K562 (cell line): ENCODE measurements around the gene CABLES1. TPM values are rescaled to one million over a fixed set of nuclear protein-coding genes. Genes with fewer than 3 reads are reported as not detected.
A peak's percentile ranks its signal among the peaks of the same experiment; 100 is the strongest.

Experiments
- ATAC-seq: fragments of 200-7000 bp; cut with Tn5 transposase; 3 replicates; pipeline ENCODE4 v1.9.1; 2020; ENCODE audit warnings: moderate library complexity
- BruUV-seq: library from RNA; stranded (reverse); fragments of 400-500 nt; replicated peaks from 2 replicates; lab custom pipeline; 2021; lab: Mats Ljungman, UMichigan
- CTCF ChIA-PET: fragments of 300-600 bp; formaldehyde crosslinking; extraction: SDS; loops from one replicate; lab custom pipeline; 2021; ENCODE audit warnings: low intra/inter-chr PET ratio; lab: Yijun Ruan, JAX
- POLR2A ChIA-PET: fragments of 300-600, 350-650 bp; sonication (Branson Sonifier 250); formaldehyde crosslinking; extraction: SDS; loops from one replicate; lab custom pipeline; 2021; ENCODE audit warnings: antibody characterized with exemption, inconsistent platforms; lab: Yijun Ruan, JAX
- DNase-seq, 4 experiments: peaks; one replicate each; pipeline versions ENCODE4 v3.0.0 to v3.0.0-alpha.2; 2011 to 2018; ENCODE audit warnings: low spot score in 3 of 4, mixed read lengths in 3 of 4; ENCODE audit errors: extremely low read depth in 1 of 4
- FAIRE-seq: peaks from 2 replicates; lab custom pipeline; 2011; peaks lifted over from hg19 to GRCh38; lab: Jason Lieb, UNC
- H2AFZ ChIP-seq: 2 replicates; pipeline ENCODE4 v1.6.0; 2011; ENCODE audit warnings: low read depth, low read length, control low read depth, inconsistent platforms
- H3K27ac ChIP-seq: fragments of 200-600 bp; 3 replicates; pipeline ENCODE4 v1.8.0; 2011; ENCODE audit warnings: low read depth, mild to moderate bottlenecking, control low read depth, inconsistent platforms, low read length, moderate library complexity, mixed read lengths; ENCODE audit errors: extremely low read depth
- H3K27me3 ChIP-seq, 2 experiments: fragments of 300-600 bp in 1 of 2; 2 replicates in 1 of 2; 3 replicates in 1 of 2; pipeline versions ENCODE4 v1.6.0 to v1.8.0; 2011; ENCODE audit warnings: inconsistent platforms in 2 of 2, low read length in 2 of 2, mild to moderate bottlenecking in 1 of 2, mixed read lengths in 1 of 2, moderate library complexity in 1 of 2; ENCODE audit not compliant: control insufficient read depth in 2 of 2, insufficient read depth in 2 of 2
- H3K36me3 ChIP-seq: fragments of 300-600 bp; 3 replicates; pipeline ENCODE4 v1.8.0; 2011; ENCODE audit warnings: mild to moderate bottlenecking, low read length, inconsistent platforms; ENCODE audit not compliant: control insufficient read depth, insufficient read depth
- H3K4me1 ChIP-seq, 2 experiments: fragments of 200-600 bp in 1 of 2; replicated peaks in 1 of 2; 2 replicates in 1 of 2; 3 replicates in 1 of 2; pipeline versions ENCODE4 v1.5.1 to v1.8.0; 2011; ENCODE audit warnings: inconsistent platforms in 2 of 2, low read length in 2 of 2, mild to moderate bottlenecking in 1 of 2, mixed read lengths in 1 of 2, moderate library complexity in 1 of 2; ENCODE audit not compliant: control insufficient read depth in 2 of 2, insufficient read depth in 2 of 2
- H3K4me2 ChIP-seq: 2 replicates; pipeline ENCODE4 v1.6.1; 2011; ENCODE audit warnings: low read length, control low read depth, inconsistent platforms, mixed read lengths; ENCODE audit not compliant: insufficient read depth
- H3K4me3 ChIP-seq: fragments of 200-600 bp; sonication (generic), shearing (Covaris generic); 2 replicates; pipeline ENCODE4 v1.5.1; 2016; ENCODE audit warnings: control low read depth, inconsistent platforms
- H3K79me2 ChIP-seq: fragments of 200-600 bp; 3 replicates; pipeline ENCODE4 v1.8.0; 2011; ENCODE audit warnings: low read length, inconsistent platforms; ENCODE audit not compliant: control insufficient read depth, insufficient read depth
- H3K9ac ChIP-seq, 2 experiments: 2 replicates each; pipeline versions ENCODE4 v1.6.0 to v1.6.1; 2011; ENCODE audit warnings: low read depth in 2 of 2, low read length in 2 of 2, control low read depth in 1 of 2, inconsistent platforms in 1 of 2, mild to moderate bottlenecking in 1 of 2, mixed read lengths in 1 of 2; ENCODE audit not compliant: insufficient read depth in 1 of 2
- H3K9me1 ChIP-seq: one replicate; pipeline ENCODE4 v1.6.0; 2011; ENCODE audit warnings: inconsistent platforms, mild to moderate bottlenecking, low read length, moderate library complexity; ENCODE audit not compliant: control insufficient read depth, insufficient read depth
- H3K9me3 ChIP-seq: replicated peaks from 2 replicates; pipeline ENCODE4 v1.5.1; 2011; ENCODE audit warnings: low read depth, low read length, inconsistent platforms; ENCODE audit not compliant: control insufficient read depth, insufficient read depth
- H4K20me1 ChIP-seq: replicated peaks from 2 replicates; pipeline ENCODE4 v1.6.1; 2011; ENCODE audit warnings: low read length, inconsistent platforms, mixed read lengths; ENCODE audit not compliant: control insufficient read depth, insufficient read depth
- ARID4B ChIP-seq: sonication (generic); formaldehyde crosslinking; IDR thresholded peaks from 2 replicates; pipeline ENCODE4 v1.8.0; 2022; ENCODE audit warnings: mild to moderate bottlenecking, missing genetic modification reagents
- CBFB ChIP-seq: sonication (generic); formaldehyde crosslinking; IDR thresholded peaks from 2 replicates; pipeline ENCODE4 v1.4.0; 2020; ENCODE audit warnings: mild to moderate bottlenecking, missing genetic modification reagents
- PBX2 ChIP-seq, 2 experiments: IDR thresholded peaks in 1 of 2; conservative IDR thresholded peaks in 1 of 2; 2 replicates each; pipeline ENCODE4 v1.6.1; 2016; ENCODE audit warnings: low read depth in 2 of 2, mild to moderate bottlenecking in 1 of 2, missing compliant biosample characterization in 1 of 2, missing genetic modification characterization in 1 of 2, moderate library complexity in 1 of 2
- RAD21 ChIP-seq, 2 experiments: fragments of 250-450 bp in 1 of 2; fragments of 450-650 bp in 1 of 2; sonication (Bioruptor Pico) in 1 of 2; formaldehyde crosslinking in 1 of 2; IDR thresholded peaks in 1 of 2; conservative IDR thresholded peaks in 1 of 2; 2 replicates each; pipeline versions ENCODE4 v1.4.0 to v1.8.0; 2020 to 2022; ENCODE audit warnings: mild to moderate bottlenecking in 2 of 2, moderate library complexity in 1 of 2
- SPI1 ChIP-seq: IDR thresholded peaks from 2 replicates; pipeline ENCODE4 v1.6.1; 2011; ENCODE audit warnings: low read depth, low read length, control low read depth, borderline replicate concordance
- THRAP3 ChIP-seq: fragments of 450-650 bp; IDR thresholded peaks from 2 replicates; pipeline ENCODE4 v1.6.1; 2016; ENCODE audit warnings: mild to moderate bottlenecking, inconsistent platforms, borderline replicate concordance
- ZBTB34 ChIP-seq: fragments of 250-450 bp; sonication (Bioruptor Pico); IDR thresholded peaks from 2 replicates; pipeline ENCODE4 v1.8.0; 2021; ENCODE audit warnings: mild to moderate bottlenecking, moderate library complexity
- ZNF57 ChIP-seq: fragments of 450-650 bp; formaldehyde crosslinking; IDR thresholded peaks from 2 replicates; pipeline ENCODE4 v1.4.0; 2020; ENCODE audit warnings: mild to moderate bottlenecking, moderate library complexity
- WGBS: fragments of 100-300 bp; shearing (Covaris generic); methylation state at CpG from one replicate; pipeline ENCODE4 v1.1.6; 2016; ENCODE audit warnings: low coverage, mixed read lengths; ENCODE audit not compliant: insufficient coverage; ENCODE audit errors: missing lambda C conversion rate; 5-methylcytosine and 5-hydroxymethylcytosine counted together
- in situ Hi-C: fragments of 300-500 bp; cut with MboI; formaldehyde crosslinking; loops from 4 replicates; pipeline ENCODE4 v1.15.0; 2018; ENCODE audit warnings: inconsistent platforms, mixed read lengths
- intact Hi-C: fragments of 100-400 bp; cut with micrococcal nuclease; formaldehyde crosslinking; loops from 2 replicates; pipeline ENCODE4 v1.14.2; 2022
- polyA plus RNA-seq, 8 experiments: library from polyadenylated mRNA; depleted of rRNA in 4 of 8; stranded (reverse) in 5 of 8; unstranded in 3 of 8; fragments of >200 nt; fragmentation: Nextera tagmentation in 2 of 8; fragmentation: Illumina TruSeq in 1 of 8; extraction: Ambion mirVana in 2 of 8; extraction: Trizol in 1 of 8; gene quantifications; 2 replicates each; pipeline versions ENCODE4 v1.2.1 to v1.2.3, GENCODE V29; 2011 to 2014; ENCODE audit warnings: inconsistent platforms in 1 of 8, missing spikeins in 1 of 8
- total RNA-seq, 7 experiments: library from RNA; depleted of rRNA in 6 of 7; stranded (reverse); fragments of >200 nt in 6 of 7; fragmentation: Illumina TruSeq in 2 of 7; extraction: Trizol in 2 of 7; gene quantifications; 2 replicates each; pipeline versions ENCODE4 v1.2.1 to v1.2.3, GENCODE V29; 2011 to 2021; ENCODE audit warnings: low replicate concordance in 1 of 7
- TF ChIP-seq, protein P1 (sequence below), 3 experiments: IDR thresholded peaks in 2 of 3; conservative IDR thresholded peaks in 1 of 3; 2 replicates each; pipeline ENCODE4 v1.5.1; 2011 to 2012; ENCODE audit warnings: low read length in 3 of 3, mild to moderate bottlenecking in 3 of 3, control low read depth in 2 of 3, improper control_type of control experiment in 1 of 3, inconsistent platforms in 1 of 3, low read depth in 1 of 3, mixed read lengths in 1 of 3, moderate library complexity in 1 of 3; ENCODE audit not compliant: insufficient read depth in 2 of 3

Gene CABLES1
- total and polyA plus RNA-seq, 9 of the 15 experiments (the other 6 are each of a cell fraction or from before 2014, with no cell fraction given) = 0.04 to 0.10 (median 0.06) TPM; not detected in 3

- intact Hi-C loops (no loop called here), in situ Hi-C loops (no loop called here)
- Histone ChIP-seq H3K27ac (no peak overlapping the region), H3K79me2 (no peaks in the 10 kb centered on the region), H3K27me3 (peaks cover 40 to 66% of the 10 kb centered on the region in 2 experiments), H2AFZ (no peak overlapping the region), H3K4me3 (no peak overlapping the region), H3K9me3 (no peaks in the 10 kb centered on the region), H3K36me3 (no peaks in the 10 kb centered on the region), H3K4me2 (no peak overlapping the region), H4K20me1 (no peaks in the 10 kb centered on the region), H3K4me1 (no peaks in the 10 kb centered on the region), H3K9me1 (no peaks in the 10 kb centered on the region), H3K9ac (no peak overlapping the region)
- DNase-seq (no peak), ATAC-seq (peak; percentile 52; the same call in 2 of the 3 replicates), FAIRE-seq (no peak)
- ChIA-PET CTCF (interaction anchor here (0.6 kb wide), 1 partner anchor 312 kb away, joined by 4 read pairs; no protein-coding TSS in a partner anchor), POLR2A (interaction anchor here (0.6 kb wide), 2 partner anchors 96 to 536 kb away, joined by 3 read pairs; no protein-coding TSS in a partner anchor)
- TF ChIP-seq ZNF57 (CRISPR knock-in tag) = no peak
- no peak for TF ChIP-seq PBX2 (CRISPR knock-in tag; IDR thresholded peaks at IDR 0.05; ENCODE audit: low read depth)
- no peak for TF ChIP-seq PBX2 (tag; conservative IDR thresholded peaks at IDR 0.05; ENCODE audit: low read depth)
- peak in 1 of 2 experiments; percentile 24; a peak in 2 of 4 replicates for TF ChIP-seq RAD21 (CRISPR knock-in tag; conservative IDR thresholded peaks at IDR 0.05 in 1 of 2, IDR thresholded peaks at IDR 0.05 in 1 of 2)
- TF ChIP-seq, protein P1, sequence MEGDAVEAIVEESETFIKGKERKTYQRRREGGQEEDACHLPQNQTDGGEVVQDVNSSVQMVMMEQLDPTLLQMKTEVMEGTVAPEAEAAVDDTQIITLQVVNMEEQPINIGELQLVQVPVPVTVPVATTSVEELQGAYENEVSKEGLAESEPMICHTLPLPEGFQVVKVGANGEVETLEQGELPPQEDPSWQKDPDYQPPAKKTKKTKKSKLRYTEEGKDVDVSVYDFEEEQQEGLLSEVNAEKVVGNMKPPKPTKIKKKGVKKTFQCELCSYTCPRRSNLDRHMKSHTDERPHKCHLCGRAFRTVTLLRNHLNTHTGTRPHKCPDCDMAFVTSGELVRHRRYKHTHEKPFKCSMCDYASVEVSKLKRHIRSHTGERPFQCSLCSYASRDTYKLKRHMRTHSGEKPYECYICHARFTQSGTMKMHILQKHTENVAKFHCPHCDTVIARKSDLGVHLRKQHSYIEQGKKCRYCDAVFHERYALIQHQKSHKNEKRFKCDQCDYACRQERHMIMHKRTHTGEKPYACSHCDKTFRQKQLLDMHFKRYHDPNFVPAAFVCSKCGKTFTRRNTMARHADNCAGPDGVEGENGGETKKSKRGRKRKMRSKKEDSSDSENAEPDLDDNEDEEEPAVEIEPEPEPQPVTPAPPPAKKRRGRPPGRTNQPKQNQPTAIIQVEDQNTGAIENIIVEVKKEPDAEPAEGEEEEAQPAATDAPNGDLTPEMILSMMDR (IDR thresholded peaks at IDR 0.05 in 2 of 3, conservative IDR thresholded peaks at IDR 0.05 in 1 of 3; ENCODE audit: insufficient read depth in 2 of 3, low read depth in 1 of 3, low read length in 3 of 3) = peak in 2 of 3 experiments; percentile 14 to 30; a peak in 3 of 6 replicates
- no peak for TF ChIP-seq ARID4B (CRISPR knock-in tag)
- no peak for TF ChIP-seq CBFB
- no peak for TF ChIP-seq ZBTB34 (CRISPR knock-in tag)
- no peak for TF ChIP-seq THRAP3
- peak; percentile 84 for TF ChIP-seq SPI1
- WGBS = 10% methylated on average over 3 of the region's 3 CpGs
- no TSS peak for BruUV-seq
Measured at GRCh38 chr18:23243178-23243577, 107.9 kb downstream of the CABLES1 start.
